Measurements from ENCODE around the gene CACNG8.

CACNG8 gene

GRCh38 chr19:53951436-53951835 lies 11.3 kb upstream of the CACNG8 start:
- H2AFZ ChIP-seq (ENCODE audit: low read length) = no peak overlapping the region
- H3K79me2 ChIP-seq (ENCODE audit: insufficient read depth, low read length) = no peaks in the 10 kb centered on the region
- H3K27me3 ChIP-seq (ENCODE audit: insufficient read depth, low read length, poor library complexity, severe bottlenecking) = no peaks in the 10 kb centered on the region
- H3K9ac ChIP-seq (ENCODE audit: low read depth, low read length, poor library complexity, severe bottlenecking) = no peak overlapping the region
- TF ChIP-seq CTCF (conservative IDR thresholded peaks at IDR 0.05; ENCODE audit: low read length) (no peak), EZH2phosphoT487 (IDR thresholded peaks at IDR 0.05; ENCODE audit: borderline replicate concordance) (no peak)
- no peaks in the 10 kb centered on the region for H3F3A ChIP-seq (ENCODE audit: low read depth)
- H3K36me3 ChIP-seq (ENCODE audit: insufficient read depth, low read length) = no peaks in the 10 kb centered on the region
- no peak overlapping the region for H3K4me2 ChIP-seq (ENCODE audit: low read depth, low read length, poor library complexity, severe bottlenecking)
- H3K4me1 ChIP-seq (ENCODE audit: insufficient read depth, low read length, poor library complexity, severe bottlenecking) = no peaks in the 10 kb centered on the region
- no peak overlapping the region for H3K4me3 ChIP-seq (ENCODE audit: low read length, poor library complexity, severe bottlenecking)
- no peaks in the 10 kb centered on the region for H4K20me1 ChIP-seq (ENCODE audit: insufficient read depth, low read length, poor library complexity, severe bottlenecking)
- no peaks in the 10 kb centered on the region for H3K9me3 ChIP-seq (ENCODE audit: insufficient read depth, low read depth, low read length)
- H3K9me2 ChIP-seq (replicated peaks; ENCODE audit: low read depth, low read length) = no peaks in the 10 kb centered on the region

DNA sequence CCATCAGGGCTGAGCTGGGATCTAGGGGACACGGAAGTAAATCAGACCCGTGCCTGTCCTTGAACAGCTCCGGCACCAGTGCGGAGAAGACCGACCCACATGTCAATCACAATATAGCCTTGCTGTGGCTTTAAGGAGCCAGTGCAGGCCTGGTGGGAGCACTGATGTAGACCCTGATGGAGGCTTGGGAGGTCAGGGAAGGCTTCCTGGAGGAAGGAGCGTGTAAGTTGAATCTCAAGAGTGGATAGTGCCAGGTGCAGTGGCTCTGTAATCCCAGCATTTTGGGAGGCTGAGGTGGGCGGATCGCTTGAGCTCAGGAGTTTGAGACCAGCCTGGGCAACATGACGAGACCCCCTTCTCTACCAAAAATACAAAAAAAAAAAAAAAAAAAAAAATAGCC lies 10.8 kb upstream of the CACNG8 start:
- H2AFZ ChIP-seq (ENCODE audit: low read length) = no peak overlapping the region
- no peaks in the 10 kb centered on the region for H3K36me3 ChIP-seq (ENCODE audit: insufficient read depth, low read length)
- H4K20me1 ChIP-seq (ENCODE audit: insufficient read depth, low read length, poor library complexity, severe bottlenecking) = no peaks in the 10 kb centered on the region
- TF ChIP-seq CTCF (conservative IDR thresholded peaks at IDR 0.05; ENCODE audit: low read length) = no peak
- TF ChIP-seq EZH2phosphoT487 (IDR thresholded peaks at IDR 0.05; ENCODE audit: borderline replicate concordance) = no peak
- no peaks in the 10 kb centered on the region for H3F3A ChIP-seq (ENCODE audit: low read depth)
- H3K9ac ChIP-seq (ENCODE audit: low read depth, low read length, poor library complexity, severe bottlenecking) = no peak overlapping the region
- no peak overlapping the region for H3K4me2 ChIP-seq (ENCODE audit: low read depth, low read length, poor library complexity, severe bottlenecking)
- H3K27me3 ChIP-seq (ENCODE audit: insufficient read depth, low read length, poor library complexity, severe bottlenecking) = no peaks in the 10 kb centered on the region
- H3K4me1 ChIP-seq (ENCODE audit: insufficient read depth, low read length, poor library complexity, severe bottlenecking) = no peaks in the 10 kb centered on the region
- H3K79me2 ChIP-seq (ENCODE audit: insufficient read depth, low read length) = no peaks in the 10 kb centered on the region
- no peak overlapping the region for H3K4me3 ChIP-seq (ENCODE audit: low read length, poor library complexity, severe bottlenecking)
- H3K9me3 ChIP-seq (ENCODE audit: insufficient read depth, low read depth, low read length) = no peaks in the 10 kb centered on the region
- H3K9me2 ChIP-seq (replicated peaks; ENCODE audit: low read depth, low read length) = no peaks in the 10 kb centered on the region

GRCh38 chr19:53953383-53953782 lies 9.4 kb upstream of the CACNG8 start:
- Histone ChIP-seq H3K4me2 (ENCODE audit: low read depth, low read length, poor library complexity, severe bottlenecking) (no peak overlapping the region), H3K4me1 (ENCODE audit: insufficient read depth, low read length, poor library complexity, severe bottlenecking) (no peaks in the 10 kb centered on the region), H3K4me3 (ENCODE audit: low read length, poor library complexity, severe bottlenecking) (no peak overlapping the region), H4K20me1 (ENCODE audit: insufficient read depth, low read length, poor library complexity, severe bottlenecking) (no peaks in the 10 kb centered on the region), H3K79me2 (ENCODE audit: insufficient read depth, low read length) (no peaks in the 10 kb centered on the region), H3K9ac (ENCODE audit: low read depth, low read length, poor library complexity, severe bottlenecking) (no peak overlapping the region), H3K36me3 (ENCODE audit: insufficient read depth, low read length) (no peaks in the 10 kb centered on the region), H3F3A (ENCODE audit: low read depth) (no peaks in the 10 kb centered on the region), H3K9me2 (replicated peaks; ENCODE audit: low read depth, low read length) (no peaks in the 10 kb centered on the region), H2AFZ (ENCODE audit: low read length) (no peak overlapping the region), H3K9me3 (ENCODE audit: insufficient read depth, low read depth, low read length) (no peaks in the 10 kb centered on the region), H3K27me3 (ENCODE audit: insufficient read depth, low read length, poor library complexity, severe bottlenecking) (no peaks in the 10 kb centered on the region)
- no peak for TF ChIP-seq CTCF (conservative IDR thresholded peaks at IDR 0.05; ENCODE audit: low read length)
- TF ChIP-seq EZH2phosphoT487 (IDR thresholded peaks at IDR 0.05; ENCODE audit: borderline replicate concordance) = no peak

All from Loucy (cell line).